Activated CD4-positive, alpha-beta T cell treated with anti-CD3 and anti-CD28 coated beads, Interleukin-2, amount 50 U/mL, for 4 hours (primary cell): ENCODE data around the gene PRSS36.
"Not testable (repeated sequence)": the region's sequence is repeated elsewhere in the genome, so short reads cannot be mapped to it uniquely, and the experiment has no call there.

Experiments used
- DNase-seq, 2 experiments: peaks; one replicate each; pipeline ENCODE4 v3.0.0-alpha.2; 2020

Gene PRSS36

DNA sequence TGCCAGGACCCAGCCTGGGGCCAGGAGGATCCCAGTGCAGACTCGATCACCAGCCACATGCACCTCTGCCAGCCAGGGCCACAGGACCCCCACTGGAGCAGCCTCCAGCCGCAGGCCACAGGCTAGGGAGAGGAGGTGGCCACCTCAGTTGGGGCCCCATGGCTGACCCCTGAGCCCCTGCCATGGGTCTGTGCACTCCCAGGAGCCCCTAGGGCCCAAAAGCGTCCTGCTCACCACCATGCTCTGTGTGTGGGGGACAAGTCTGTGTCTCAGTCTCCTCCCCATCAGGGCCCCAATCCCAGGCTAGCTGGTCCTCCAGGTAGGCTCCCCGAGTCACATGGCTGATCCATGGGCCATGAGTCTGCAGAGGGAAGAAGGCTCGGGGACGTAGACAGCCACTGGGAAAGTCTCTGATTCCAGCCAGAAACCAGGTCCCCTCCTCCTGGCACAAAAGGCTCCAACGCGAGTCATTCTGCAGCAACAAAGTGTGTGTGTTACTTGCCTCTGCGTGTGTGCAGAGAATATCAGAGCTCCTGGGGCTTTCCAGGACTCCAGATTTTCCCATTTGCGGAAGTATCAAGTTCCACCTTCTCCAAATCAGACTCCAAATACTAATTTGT lies 8.3 kb downstream of the PRSS36 start:
- no peak for DNase-seq

DNA sequence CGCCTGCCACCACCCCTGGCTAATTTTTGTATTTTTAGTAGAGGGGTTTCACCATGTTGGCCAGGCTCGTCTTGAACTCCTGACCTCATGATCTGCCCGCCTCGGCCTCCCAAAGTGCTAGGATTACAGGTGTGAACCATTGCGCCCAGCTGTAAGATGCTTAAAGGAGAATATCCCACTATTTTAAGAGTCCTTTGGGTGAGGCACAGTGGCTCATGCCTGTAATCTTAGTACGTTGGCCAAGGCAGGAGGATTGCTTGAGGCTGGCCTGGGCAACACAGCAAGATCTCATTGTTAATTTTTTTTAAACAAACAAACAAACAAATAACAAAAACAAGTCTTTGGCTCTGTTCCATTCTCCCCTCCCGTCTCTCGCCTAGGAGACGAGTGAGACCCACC lies 8.8 kb downstream of the PRSS36 start:
- not testable (repeated sequence) for DNase-seq

DNA sequence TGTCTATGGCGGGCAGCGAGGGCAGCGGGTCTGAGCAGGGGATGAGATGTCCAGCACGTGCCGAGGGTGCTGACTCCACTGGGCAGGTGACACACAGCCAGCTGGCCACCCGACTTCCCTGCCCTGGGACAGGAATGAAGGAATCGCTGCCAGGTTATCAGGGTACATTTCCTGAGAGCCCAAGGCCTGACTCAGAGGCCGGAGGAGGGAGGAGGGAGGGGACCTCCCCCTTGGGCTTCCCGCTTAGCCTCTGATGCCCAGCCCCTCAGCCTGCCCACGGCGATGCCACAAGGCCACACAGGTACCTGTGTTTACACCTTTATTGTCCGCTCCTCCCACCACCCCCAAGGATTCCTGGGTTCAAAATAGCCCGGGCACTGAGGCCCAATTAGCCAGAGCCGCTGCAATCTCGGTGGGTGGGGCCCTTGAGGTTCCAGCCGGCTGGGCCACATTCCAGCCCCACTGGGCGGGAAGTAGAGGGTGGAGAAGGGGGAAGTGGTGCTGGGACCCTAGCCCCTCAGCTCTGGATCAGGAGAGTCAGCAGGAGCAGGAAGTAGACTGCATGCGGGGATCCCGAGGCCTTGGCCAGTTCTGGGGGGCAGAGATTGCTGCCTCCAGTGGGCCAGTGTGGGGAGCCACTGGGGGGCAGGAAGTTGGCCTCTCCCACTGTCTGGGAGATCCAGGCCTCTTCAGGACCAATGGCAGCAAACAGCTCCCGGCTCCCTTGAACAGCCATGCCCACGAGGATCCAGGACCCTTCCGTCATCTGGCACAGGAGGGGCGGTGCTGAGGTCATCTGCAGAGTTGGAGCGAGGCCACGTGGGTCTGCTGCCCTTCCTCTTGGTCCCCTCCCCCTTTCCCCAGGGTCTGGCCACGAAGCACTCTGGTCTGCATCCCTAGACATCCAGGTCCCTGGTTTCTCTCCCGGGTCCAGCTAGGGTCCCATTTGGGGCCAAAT lies 11.0 kb downstream of the PRSS36 start:
- DNase-seq = no peak

DNA sequence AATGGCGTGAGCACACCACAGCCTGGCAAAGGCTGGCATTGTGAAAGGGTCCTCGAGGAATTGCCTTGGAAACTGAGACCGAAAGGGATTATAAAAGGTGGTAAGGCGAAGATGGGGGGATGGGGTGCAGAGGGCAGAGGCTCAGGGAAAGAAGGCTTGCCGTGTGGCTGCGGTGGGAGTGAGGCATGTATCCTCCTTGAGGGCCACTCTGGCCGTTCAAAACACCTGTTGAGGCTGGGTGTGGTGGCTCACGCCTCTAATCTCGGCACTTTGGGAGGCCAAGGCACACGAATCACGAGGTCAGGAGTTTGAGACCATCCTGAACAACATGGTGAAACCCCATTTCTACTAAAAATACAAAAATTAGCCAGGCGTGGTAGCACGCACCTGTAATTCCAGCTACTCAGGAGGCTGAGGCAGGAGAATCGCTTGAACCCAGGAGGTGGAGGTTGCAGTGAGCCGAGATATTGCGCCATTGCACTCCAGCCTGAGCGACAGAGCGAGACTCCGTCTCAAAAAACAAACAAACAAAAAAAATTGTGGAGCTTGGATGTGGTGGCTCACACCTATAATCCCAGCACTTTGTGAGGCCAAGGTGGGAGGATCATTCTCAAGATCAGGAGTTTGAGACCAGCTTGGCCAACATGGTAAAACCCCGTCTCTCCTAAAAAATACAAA lies 12.9 kb downstream of the PRSS36 start:
- not testable (repeated sequence) for DNase-seq

DNA sequence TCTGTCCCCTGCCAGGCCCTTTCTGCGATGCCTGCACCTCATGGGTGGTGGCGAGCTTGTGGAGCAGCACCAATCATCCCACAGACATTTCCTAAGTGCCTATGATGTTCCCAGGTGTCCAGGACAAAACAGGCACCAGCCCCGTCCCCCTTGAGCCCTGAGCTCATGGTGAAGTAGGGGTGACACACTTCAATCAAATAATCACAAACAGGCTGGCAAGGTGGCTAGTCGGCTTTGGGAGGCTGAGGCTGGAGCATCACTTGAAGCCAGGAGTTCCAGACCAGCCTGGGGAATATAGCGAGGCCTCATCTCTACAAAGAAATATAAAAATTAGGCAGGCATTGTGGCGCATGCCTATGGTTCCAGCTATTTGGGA lies 13.6 kb downstream of the PRSS36 start:
- DNase-seq = no peak

DNA sequence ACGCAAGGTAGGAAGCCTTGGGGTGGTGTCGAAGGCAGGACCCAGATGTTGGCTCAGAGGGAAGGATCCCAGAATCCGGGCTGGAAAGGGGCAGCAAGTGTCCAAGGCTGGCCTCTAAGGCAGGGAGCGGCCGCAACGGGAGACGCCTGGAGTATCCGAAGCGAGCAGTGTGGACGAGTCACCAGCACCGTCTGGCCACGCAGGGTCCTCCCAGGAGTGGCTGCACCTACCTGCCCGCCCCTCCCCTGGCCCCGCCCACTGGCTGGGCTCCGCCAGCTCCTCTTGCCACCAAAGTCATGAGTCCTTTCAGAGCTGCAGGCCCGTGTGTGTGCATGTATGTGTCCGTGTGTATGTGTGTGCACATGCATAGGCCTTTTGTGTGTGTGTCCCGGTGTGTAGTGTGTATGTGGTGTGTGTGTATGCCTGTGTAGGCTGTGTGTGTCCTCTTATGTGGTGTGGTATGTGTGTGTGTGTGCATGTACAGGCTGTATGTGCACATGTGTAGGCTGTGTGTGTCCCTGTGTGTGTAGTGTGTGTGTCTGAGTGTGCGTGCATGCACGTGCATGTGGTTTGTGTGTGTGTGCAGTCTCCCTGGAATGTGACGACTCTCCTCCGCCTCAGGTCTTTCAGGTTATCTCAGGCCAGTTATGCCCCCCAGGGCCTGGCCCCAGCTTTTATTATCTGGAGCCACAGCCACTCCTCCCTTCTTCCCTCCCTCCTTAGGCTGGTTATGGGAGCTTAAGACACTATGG lies 14.2 kb downstream of the PRSS36 start, which contains the start of gene PRSS8:
TSS of gene PRSS8 (minus strand) at position 193 of the 752 bp plus-strand sequence. CDS start 229 bp downstream, outside the sequence.
- DNase-seq = no peak

DNA sequence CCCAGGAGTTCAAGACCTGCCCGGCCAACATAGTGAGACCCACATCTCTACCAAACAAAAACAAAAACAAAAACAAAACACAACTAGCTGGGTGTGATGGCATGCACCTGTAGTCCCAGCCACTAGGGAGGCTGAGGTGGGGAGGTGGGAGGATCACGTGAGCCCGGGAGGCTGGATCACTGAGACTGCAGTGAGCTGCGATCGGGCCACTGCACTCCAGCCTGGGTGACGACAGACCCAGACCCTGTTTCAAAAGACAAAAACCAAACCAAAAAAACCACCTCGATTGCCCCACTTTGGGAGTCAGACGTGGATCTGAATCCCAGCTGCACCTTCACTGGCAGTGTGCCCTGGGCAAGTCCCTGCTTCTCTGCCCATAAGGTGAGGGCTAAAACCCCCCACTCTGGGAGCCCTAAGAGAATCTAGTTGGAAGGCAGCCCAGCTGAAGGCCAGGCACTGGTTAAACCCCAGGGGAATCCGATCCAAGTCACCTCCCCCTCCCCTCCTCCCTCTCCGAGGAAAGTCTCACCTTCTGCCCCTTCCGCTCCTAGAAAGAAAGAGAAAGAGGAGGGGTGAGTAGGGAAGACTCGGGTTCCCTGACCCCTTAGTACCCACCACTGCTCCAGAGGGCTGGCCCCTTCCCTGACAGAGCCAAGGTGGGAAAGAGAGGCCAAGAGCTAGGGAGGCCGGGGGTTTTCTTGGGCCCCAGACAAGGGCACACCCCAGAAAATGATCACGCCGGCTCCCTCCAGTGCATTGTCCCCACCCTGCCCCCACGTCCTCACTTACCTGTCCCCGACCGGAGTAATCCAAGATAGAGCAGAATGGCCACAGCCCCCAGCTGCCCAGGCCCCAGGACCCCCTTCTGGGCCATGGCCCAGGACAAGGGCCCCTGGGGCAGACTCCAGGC lies 15.0 kb downstream of the PRSS36 start:
- DNase-seq = no peak

DNA sequence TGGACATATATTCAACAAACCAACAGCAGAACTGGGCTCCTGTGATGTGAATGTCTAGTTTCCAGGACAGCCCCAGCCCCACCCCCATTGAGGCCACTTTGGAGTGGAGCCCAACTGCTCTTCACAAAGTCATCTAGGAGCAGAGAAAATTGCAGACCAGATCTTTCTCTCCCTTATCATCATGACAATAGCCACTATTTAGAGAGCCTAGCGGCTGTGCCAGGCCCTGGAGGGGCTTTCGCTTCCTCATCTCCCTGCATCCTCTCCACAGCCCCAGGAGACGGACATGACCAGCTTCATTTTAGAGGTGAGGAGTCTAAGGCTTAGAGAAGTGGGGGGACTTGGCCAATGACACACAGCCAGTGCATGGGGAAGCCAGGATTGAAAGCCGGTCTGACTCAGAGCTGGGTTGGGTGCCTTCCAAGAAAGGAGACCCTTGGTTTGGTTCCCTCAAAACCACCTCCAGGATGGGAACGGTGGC lies 15.7 kb downstream of the PRSS36 start:
- no peak for DNase-seq

DNA sequence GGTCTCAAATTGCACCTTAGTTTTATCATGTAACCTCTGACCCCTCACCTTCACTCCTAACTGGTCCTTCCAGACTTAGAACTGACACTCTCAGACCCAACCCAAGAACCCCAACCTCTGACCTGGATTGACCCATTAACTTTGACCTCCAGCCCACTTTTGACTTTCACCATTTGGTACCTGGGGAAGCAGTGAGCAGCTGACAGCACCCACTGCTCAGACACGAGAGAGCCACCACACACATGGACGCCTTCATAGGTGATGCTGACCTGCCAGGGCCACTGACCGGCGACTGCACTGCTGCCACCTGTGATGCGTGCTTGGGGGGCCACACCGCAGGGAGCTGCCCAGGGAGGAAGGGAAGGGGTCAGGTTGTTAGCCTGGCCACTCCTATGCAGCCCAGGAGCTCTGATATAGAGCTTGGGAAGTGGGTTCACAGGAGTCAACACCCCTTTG lies 16.8 kb downstream of the PRSS36 start:
- DNase-seq = no peak

DNA sequence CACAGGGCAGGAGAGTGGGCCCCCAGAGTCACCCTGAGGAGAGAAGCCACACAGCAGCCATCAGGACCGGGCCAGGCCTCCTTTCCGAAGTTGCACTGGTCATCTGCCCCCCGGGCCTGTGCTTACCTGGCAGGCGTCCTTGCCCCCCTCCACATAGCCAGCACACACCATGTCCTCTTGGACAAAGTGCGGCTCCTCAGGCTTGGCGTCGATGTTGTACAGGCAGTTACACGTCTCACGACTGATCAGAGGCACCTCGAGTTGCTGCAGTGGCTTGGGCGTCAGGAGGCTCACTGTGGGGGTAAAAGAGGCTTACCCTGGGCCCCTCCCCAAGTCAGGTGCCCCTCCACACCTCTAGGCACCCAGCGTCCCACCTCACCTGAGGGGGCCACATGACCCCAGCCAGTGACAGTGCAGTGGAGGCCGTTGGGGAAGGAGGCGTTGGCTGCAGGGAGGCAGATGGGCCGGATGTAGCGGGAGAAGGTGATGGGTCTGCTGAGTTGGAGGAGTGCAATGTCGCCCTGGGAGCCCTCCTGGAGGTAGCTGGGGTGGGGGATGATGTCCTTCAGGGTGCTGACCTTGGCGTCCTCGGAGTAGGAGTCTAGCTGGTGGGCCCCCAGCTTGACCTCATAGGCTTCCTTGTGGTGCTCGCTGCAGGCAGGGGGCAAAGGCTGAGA lies 17.4 kb downstream of the PRSS36 start:
- no peak for DNase-seq

DNA sequence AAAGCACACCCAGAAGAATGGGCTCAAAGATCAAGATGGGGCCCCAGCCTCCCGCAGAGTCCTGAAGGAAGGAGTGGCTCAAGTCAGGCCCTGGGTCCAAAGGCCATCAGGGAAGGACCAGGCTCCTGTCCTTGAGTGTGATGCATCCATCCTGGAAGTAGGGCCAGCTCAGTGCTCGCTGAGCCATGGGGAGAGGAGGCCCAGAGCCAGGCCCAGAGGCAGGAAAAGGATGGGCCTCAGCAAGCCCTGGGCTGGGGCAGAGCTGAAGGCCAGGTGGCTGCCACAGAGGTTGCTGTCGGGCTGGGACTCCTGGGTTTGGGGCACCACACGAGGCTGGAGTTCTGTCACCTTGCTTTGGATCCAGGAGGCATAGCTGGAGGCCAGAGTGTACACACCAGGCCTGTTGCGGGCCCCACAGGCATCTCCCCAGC lies 18.0 kb downstream of the PRSS36 start:
- no peak for DNase-seq

DNA sequence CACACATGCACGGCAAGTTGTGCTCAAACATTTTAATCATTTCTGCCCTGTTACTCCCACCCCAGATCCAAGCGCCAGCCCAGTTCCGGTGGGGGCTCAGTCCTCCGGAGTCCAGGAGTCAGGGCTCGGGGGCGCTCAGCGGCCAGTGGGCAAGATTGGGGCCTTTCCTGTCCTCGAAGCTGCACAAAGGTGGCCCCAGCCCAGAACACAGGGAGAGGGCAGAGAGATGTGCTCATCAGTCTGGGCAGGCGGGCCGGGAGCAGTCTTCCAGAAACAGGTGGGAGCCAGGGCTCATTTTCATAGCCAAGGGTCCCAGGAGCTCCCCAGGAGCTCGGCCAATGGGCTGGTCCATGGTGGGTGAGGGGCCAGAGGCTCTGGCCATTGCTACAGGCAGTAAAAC lies 18.4 kb downstream of the PRSS36 start:
- no peak for DNase-seq

DNA sequence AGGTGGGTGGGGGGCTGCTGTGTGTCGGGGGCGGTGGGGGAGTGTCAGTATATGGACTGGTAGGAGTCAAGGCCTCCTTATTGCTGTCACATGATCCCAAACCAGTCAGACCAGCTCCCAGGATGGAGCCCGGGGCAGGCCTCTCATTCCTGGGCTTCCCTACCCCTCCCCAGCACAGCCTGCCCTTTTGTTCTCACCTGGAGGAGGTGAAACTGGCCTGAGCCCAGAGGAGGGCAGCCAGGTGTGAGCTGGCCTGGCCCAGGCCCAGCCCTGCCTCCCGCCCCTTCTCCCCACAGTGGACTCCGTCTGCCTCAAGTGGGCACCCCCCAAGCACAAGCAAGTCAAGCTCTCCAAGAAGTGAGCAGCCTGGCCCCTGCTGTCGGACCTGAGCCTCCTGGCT lies 19.0 kb downstream of the PRSS36 start:
- DNase-seq = no peak

DNA sequence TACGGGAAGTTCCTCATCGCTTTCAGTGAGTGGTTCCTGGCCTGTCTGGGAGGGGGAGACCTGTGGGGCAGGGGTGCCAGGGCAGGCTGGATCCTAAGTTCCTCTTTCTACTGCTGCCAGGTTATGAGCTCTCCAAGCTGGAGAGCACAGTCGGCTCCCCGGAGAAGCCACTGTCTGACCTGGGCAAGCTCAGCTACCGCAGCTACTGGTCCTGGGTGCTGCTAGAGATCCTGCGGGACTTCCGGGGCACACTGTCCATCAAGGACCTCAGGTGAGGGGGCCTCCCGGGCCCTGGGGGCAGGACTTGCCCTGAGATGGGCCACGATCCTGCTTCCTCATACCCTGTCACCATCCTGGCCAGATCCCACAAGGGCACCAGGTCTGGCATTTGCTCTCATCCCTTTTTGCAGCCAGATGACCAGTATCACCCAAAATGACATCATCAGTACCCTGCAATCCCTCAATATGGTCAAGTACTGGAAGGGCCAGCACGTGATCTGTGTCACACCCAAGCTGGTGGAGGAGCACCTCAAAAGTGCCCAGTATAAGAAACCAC lies 19.5 kb downstream of the PRSS36 start:
- no peak for DNase-seq

DNA sequence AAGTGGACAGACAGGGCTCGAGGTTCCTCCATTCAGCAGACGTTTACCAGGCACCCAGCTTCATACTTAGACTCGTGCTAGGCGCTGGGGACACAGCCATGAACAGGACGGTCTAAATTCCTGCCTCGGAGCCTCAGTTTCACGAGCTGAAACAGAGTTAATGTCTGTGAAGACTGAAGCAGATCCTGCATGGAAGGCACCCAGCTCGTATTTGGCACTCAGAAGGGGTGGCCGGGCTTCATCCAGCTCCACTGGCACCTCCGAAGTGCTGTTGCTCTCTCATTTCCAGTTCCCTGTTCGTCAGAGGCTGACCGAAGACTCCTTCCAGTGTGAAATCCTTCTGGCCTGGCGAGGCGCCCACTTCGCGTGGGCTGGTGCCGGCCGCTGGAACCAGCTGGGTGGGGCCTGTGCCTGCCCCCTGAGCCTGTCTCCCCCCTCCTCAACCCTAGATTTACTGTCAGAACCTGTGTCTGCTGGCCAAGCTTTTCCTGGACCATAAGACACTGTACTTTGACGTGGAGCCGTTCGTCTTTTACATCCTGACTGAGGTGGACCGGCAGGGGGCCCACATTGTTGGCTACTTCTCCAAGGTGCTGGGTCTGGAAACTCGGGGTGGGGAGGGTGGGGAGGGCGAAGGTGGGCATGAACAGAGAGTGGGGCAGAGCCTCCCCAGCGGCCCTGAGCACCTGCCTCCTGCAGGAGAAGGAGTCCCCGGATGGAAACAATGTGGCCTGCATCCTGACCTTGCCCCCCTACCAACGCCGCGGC lies 20.1 kb downstream of the PRSS36 start:
- no peak for DNase-seq

DNA sequence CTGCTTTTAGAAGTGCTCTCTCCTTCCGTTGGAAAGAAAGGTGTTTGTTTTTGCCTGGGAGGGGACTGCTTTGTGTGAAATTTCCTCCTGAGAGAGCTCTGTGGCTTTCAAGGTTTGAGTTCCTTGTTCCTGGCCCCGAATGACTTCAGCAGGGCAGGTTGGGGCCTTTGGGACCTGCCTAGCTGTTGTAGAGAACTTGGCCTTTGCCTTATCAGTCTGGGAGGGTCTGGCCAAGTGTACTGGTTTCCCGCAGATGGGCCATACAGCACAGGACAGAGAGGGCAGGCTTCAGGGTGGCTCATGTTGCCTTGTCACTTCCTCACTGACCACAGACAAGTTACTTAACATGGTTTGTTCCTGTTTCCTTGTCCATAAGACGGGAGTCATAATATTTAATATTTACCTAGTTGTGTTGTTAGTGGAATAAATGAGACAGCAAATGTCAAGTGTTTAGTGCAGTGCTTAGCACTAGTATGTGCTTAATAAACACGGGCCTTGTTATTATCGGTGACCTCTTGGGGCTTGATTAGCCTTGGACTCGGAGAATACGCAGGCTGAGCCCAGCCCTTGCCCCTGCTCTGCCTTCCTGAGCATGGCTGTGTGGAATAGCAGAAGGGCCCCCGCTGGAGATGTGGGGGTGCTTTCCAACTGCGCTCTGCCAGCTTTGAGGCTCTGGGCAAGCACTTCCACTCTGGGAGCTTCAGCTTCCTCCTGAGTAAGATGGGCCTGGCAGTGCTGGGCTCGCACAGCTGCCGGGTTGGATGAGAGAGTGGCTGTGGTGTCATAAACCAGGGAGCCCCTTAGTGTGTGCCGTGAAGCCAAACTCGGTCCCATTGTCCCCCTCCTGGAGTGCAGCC lies 20.9 kb downstream of the PRSS36 start:
- DNase-seq = no peak

DNA sequence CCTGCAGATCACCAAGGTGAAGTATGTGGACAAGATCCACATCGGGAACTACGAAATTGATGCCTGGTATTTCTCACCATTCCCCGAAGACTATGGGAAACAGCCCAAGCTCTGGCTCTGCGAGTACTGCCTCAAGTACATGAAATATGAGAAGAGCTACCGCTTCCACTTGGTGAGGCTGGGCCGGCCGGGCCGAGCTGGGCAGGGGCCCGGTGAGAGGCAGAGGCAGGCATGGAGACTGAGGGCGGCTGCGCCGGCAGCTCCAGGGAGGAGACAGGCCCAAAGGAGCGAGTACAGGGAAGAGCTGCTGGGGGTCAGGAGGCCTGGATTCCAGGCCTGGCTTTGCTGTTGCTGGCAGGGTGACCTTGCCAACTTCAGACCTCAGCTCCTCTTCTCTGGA lies 22.7 kb downstream of the PRSS36 start:
- no peak for DNase-seq

DNA sequence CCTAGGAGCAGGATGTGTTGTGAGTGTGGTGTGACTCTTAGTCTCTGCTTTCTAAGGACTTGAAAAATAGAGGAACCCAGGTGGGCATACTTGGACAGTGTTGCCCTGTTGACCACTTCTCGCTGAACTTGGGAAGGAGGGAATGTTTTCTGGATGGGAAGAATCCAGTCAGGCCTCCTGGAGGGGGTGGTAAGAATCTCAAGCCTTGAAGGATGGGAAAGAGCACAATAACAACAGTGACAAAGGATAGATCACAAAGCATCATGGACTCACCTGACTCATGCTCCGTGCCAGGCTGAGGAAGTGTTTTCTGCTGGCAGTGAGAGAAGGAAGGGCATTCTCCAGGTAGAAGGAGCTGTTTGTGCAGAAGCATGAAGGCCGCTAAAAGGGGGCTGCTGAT lies 24.0 kb downstream of the PRSS36 start:
- DNase-seq = no peak

DNA sequence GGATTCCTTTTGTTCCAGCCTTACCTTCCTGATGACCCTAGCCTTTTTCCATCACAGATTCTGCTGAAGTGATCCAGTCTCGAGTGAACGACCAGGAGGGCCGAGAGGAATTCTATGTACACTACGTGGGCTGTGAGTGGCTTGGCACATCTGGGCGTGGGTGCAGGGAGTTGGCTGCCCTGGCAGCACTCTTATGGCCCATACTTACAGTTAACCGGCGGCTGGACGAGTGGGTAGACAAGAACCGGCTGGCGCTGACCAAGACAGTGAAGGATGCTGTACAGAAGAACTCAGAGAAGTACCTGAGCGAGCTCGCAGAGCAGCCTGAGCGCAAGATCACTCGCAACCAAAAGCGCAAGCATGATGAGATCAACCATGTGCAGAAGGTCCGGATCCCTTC lies 29.7 kb downstream of the PRSS36 start:
- DNase-seq = no peak
